Measurements from ENCODE around the gene CDK13.

Gene CDK13

DNA sequence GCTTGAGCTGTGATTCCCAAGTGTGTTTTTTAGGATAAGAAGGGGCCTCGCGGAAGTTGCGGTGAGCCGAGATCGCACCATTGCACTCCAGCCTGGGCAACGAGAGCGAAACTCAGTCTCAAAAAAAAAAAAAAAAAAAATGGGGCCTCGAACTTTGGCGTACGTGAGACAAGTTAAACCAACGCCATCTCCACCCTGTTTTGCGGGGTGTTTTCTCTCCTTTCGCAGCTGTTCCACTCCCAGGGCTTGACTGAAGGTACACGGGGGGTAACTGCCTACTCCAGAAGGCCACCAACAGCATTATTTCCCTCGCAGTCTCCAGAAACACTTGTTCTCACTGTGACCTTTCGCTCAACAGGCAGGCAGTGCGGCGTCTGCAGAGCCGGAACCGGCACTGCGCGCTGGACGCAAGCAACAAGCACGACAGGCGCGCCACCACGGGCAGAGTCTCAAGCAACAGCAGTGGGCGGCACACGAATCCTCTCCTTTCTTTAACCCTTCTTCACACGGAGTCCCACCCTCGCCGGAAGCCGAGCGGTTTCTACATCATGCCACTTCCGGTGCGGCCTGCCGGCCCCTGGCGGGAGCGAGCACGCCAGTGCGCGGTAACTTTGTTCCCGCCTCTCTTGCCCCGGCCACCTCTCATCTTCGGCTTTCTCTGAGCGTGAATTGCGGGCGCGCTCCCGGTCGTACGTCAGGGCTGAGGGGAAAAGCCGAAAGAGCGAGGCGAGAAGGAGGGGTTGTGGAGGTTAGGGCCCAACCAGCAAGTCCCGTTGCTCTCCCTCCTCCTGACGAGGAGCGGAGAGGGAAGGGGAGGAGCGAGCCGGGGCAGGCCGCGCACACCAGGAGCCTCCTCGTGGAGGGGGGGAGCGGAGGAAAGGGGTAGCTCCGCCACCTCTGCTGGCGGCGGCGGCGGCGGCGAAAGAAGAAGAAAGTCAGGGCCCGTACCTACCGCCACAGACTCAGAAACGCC, 814 bp upstream of the CDK13 start:
- peak; percentile 95 for DNase-seq (ENCODE audit: low read depth)

DNA sequence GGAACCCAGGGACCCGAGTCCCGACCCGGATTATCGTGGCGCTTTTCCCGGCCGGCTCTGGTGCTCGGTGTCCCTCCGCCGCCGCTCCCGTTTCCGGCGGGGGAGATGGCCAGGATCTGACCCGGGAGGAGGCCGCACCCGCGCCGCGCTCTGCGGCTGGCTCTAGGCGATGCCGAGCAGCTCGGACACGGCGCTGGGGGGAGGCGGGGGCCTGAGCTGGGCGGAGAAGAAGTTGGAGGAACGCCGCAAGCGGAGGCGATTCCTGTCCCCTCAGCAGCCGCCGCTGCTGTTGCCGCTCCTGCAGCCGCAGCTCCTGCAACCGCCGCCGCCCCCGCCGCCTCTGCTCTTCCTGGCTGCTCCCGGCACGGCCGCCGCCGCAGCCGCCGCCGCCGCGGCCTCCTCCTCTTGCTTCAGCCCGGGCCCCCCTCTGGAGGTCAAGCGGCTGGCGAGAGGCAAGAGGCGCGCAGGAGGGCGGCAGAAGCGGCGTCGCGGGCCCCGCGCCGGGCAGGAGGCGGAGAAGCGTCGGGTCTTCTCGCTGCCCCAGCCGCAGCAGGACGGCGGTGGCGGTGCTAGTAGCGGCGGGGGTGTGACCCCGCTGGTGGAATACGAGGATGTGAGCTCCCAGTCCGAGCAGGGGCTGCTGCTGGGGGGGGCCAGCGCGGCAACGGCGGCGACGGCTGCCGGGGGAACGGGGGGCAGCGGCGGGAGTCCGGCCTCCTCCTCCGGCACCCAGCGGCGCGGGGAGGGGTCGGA, 593 bp downstream of the CDK13 start:
- DNase-seq (ENCODE audit: low read depth) = peak; percentile 12

DNA sequence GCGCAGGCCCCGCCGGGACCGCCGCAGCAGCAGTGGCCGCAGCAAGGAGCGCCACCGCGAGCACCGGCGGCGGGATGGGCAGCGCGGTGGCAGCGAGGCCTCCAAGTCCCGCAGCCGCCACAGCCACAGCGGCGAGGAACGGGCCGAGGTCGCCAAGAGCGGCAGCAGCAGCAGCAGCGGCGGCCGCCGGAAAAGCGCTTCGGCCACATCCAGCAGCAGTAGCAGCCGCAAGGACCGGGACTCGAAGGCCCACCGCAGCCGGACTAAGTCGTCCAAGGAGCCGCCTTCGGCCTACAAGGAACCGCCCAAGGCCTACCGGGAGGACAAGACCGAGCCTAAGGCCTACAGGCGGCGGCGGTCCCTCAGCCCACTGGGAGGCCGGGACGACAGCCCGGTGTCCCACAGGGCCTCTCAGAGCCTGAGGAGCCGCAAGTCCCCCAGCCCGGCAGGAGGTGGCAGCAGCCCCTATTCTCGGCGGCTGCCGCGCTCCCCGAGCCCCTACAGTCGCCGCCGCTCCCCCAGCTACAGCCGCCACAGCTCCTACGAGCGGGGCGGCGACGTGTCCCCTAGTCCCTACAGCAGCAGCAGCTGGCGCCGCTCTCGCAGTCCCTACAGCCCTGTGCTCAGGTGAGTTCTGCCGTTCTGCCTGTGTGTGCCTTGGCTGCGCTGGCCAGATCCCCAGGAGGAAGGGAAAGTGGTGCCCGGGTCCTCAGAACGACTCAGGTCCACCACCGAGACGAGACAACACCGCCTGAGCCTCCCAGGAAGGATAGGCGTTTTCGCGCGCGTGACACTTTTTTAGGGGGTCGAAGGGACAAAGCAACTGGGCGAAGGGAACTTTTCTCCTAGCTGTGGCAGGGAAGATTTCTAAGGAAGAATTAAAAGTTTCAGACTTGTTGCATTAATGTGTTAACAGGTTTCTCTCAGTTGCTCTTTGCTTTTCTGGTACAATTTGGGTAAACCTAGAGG, 1.5 kb downstream of the CDK13 start:
- DNase-seq (ENCODE audit: low read depth) = peak; percentile 56

DNA sequence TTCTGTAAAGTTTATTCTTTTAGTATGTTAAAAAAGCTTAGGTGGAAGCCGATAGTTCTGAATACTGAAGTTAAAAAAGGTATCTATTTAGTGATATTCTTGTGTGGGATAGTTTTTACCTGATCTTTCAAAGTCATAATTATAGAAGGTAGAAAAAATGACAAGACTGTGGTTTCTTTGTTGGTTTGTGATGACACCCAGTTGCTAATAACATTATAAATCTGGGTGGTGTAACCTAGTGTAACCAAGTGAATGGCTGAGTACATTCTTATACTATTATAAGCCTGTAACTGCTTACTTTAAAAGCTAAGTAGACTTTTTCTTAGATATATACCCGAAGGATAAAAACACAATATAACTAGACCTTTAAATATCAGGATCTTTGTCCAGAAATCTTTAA, 2.3 kb downstream of the CDK13 start:
- no peak for DNase-seq (ENCODE audit: low read depth)

DNA sequence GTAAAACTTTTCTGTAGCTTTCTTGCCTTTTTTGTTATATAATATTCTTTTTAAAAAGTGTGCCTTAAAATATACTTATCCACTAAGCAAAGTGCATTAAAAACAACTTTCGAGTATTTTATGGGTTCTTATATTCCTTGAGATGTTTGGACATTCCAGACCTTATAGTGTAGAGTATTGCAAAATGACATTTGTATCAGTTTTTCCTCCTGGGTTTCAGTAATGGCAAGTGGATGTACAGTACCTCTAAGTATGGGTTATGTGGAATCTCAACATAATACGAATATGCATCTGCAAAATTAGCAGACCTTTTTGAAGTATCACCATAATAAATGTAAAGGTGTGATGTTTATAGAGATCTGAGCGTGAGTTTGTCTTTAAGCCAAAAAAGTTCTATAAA, 2.7 kb downstream of the CDK13 start:
- no peak for DNase-seq (ENCODE audit: low read depth)

DNA sequence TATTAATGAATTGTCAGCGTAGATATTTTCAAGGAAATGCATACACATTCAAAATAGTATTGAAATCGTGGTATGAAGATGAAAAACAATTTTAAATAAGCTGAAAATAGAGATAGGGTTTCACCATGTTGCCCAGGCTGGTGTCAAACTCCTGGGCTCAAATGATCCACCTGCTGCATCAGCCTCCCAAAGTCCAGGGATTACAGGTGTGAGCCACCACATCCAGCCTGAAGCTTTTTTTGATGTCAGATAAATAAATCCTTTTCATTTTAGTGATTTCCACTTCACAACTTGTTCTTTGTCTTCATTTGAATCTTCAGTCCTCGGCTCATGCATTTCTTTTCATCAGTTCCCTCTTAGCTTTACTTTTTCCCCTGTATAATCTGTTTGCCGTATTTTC, 4.6 kb downstream of the CDK13 start:
- DNase-seq (ENCODE audit: low read depth) = no peak

DNA sequence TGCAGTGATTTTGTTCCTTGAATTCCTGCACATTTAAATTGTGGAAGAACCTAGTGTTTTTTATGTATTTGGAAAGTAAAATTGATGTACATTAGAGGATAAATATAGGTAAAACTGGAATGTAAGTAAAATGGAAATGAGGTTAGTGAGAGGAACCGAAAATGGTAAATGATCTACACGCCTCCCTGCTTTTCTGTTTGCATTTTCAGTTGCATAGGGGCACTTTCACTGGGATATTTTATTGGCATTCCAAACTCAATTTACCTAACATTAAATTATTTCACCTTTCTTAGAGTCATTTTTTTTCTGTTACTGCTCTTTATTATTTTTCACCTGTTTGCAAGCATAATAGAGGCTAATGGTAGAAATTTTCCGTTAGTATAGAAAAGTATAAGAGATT, 8.0 kb downstream of the CDK13 start:
- DNase-seq (ENCODE audit: low read depth) = no peak

DNA sequence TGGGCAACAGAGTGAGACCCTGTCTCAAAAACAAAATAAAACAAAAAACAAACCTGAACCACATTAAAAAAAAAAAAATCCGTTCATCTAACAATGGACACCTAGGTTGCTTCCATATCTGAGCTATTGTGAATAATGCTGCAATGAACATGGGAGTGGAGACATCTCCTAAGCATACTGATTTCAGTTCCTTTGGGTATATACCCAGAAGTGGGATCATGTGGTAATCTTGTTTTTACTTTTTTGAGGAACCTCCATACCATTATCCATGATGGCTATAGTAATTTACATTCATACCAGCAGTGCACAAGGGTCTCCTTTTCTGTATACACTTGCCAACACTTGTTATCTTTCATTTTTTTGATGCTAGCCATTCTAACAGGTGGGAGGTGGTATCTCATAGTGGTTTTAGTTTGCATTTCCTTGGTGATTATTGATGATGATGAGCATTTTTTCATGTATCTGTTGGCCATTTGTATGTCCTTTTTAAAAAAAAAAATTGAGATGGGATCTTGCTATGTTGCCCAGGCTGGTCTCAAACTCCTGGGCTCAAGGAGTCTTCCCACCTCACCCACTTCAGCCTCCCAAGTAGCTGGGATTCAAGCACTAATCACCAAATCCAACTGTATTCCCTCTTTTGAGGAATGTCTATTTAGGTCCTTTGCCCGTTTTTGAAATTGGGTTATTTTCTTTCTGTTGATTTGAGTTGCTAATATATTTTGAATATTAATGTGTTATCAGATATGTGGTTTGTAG, 17.5 kb downstream of the CDK13 start:
- no peak for DNase-seq (ENCODE audit: low read depth)

DNA sequence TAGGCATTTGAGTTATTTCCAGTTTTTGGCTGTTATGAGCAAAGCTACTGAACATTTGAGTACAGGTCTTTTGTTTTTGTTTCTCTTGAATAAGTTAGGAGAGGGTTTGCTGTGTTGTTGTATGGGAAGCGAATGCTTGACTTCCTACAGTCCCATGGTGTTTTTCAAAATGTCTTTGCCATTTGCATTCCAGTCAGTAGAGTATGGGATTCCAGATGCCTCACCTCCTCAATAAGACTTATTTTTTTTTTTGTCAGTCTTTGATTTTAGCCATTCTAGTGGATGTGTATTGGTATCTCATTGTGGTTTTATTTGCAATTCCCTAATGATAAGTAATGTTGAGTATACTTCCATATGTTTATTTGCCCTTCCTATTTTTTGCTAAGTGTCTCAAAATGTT, 19.4 kb downstream of the CDK13 start:
- no peak for DNase-seq (ENCODE audit: low read depth)

DNA sequence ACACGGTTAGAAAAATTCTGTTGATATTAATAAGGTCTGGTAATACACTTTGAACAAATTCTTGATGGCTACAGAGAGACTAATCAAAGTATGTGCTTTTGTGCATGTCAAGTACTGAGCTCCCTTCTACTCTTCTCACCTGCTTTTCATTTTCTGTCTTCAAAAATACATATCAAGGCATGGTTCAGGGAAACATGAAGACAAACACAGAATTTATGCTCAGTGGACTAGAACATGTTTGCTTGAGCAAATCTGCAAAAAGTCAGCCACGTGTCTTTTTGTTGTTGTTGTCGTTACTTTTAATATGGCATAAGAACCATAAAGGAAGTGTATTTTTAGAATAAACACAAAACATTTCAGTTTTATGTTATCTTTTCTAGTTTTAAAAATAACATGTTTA, 21.9 kb downstream of the CDK13 start:
- DNase-seq (ENCODE audit: low read depth) = no peak

DNA sequence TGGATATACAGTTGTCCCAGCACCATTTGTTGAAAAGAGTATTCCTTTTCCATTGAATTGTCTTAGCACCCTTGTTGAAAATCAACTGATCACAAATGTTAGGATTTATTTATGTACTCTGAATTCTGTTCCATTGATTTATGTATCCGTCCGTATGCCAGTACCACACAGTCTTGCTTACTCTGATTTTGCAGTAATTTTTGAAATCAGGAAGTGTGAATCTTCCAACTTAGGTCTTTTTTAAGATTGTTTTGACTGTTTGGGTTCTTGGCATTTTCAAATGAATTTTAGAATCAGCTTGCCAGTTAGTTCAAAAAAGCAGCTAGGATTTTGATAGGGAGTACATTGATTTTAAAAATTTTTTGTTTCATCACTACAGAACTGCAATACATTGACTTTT, 23.7 kb downstream of the CDK13 start:
- DNase-seq (ENCODE audit: low read depth) = no peak

DNA sequence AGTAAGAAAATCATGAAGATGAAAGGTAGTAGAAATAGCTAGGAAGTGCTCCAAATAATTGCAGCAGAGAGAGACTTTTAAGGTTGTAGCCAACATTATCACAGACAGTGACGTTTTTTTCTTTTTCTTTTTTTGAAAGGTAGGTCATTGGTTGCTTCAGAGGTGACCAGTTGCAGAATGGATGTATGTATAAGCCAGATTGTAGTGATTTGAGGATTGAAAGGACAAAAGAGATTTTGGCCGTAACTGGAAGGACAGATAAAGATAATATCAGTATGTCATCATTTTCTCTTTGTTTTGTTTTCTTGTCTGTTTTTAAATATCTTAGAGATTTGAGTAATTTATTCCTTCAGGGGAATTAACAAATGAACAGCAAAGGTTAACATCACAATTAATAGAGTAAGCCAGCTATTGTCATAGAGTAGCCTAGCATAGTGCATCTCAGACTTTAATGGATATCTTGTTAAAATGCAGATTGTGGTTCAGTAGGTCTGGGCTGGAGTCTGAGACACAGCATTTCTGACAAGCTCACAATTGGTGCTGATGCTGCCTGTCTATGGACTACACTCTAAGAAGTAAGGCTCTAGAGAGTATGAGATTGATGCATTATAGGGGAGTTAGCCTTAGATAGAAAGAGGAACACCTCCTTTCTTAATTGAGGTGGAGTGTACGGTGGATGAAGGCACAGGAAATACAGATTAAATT, 28.3 kb downstream of the CDK13 start:
- no peak for DNase-seq (ENCODE audit: low read depth)

DNA sequence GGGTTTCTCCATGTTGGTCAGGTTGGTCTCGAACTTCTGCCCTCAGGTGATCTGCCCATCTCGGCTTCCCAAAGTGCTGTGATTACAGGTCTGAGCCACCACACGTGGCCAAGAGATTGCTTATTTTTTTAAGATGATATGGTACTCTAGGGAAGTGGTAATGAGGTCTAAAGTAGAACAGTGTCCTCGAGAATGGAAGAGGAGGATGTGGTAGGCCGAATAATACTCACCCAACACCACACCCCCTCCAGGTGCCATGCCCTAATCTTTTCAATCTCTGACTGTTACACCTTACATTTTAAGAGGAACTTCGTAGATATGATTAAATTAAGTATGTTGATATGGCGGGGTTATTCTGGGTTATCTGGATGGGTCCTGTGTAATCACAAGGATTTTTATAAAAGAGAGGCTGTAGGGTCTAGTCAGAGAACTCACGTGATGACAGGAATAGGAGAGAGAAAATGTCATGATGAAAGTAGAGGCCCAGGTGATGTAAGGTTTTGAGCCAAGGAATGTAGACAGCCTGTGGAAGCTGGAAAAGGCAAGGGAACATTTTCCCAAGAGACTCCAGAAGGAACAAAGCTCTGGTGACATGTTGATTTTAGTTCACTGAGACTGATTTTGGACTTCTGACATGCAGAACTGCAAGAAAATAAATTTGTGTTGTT, 29.5 kb downstream of the CDK13 start:
- DNase-seq (ENCODE audit: low read depth) = no peak

DNA sequence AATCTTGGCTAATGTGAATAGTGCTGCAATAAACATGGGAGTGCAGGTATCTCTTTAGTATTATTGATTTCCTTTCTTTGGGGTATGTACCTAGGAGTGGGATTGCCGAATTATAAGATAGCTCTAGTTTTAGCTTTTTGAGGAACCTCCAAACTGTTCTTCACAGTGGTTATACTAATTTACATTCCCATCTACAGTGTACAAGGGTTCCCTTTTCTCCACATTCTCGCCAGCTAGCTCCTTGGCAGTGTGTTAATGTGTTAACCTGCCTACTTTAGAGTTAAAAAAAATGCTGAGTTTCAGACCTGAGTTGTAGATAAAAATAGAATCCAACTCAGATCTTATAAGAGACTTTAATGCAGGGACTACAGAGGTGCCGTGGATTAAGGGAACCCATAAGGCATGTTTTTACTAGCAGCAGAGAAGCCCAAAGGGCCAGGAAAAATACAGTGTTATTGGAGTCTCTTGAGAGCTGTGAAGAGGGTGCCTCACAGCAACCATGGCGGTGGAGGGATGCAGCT, 35.4 kb downstream of the CDK13 start:
- no peak for DNase-seq (ENCODE audit: low read depth)

DNA sequence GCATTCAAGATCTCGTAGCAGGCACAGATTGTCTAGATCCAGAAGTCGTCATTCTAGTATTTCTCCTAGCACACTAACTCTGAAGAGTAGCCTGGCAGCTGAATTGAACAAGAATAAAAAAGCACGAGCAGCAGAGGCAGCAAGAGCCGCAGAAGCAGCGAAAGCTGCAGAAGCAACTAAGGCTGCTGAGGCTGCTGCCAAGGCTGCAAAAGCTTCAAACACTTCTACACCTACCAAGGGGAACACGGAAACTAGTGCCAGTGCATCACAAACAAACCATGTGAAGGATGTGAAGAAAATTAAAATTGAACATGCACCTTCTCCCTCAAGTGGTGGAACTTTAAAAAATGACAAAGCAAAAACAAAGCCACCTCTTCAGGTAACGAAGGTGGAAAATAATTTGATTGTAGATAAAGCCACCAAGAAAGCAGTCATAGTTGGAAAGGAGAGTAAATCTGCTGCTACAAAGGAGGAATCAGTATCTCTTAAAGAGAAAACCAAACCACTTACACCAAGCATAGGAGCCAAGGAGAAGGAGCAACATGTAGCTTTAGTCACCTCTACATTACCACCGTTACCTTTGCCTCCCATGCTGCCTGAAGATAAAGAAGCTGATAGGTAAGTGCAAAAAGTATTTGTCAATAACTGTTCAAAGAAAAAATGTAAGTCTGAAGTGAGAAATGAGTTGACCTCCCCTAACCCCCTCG, 37.7 kb downstream of the CDK13 start:
- DNase-seq (ENCODE audit: low read depth) = no peak

DNA sequence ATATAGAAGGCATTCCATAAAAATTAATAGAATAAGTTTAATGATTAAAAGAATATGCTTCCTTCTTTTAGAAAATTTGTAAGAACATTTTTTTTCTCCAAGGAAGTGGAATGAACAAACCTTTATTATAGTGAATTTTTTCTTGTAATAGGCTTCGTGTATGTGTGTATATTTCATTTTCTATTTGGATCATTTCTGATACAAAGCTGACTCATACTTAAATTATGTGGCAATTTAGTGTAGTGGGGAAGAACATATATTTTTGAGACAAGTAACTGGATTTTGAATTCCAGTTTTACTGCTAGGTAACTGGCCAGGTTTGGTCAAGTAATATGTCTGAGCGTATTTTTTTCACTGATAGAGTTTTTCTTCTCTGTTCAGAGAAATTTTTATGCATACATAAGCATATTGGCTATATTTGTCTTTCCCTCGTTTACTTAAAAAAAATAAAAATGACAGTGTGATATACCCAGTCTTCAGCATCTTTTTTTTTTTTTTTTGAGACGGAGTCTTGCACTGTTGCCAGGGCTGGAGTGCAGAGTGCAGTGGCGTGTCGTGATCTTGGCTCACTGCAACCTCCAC, 50.8 kb downstream of the CDK13 start:
- DNase-seq (ENCODE audit: low read depth) = no peak

DNA sequence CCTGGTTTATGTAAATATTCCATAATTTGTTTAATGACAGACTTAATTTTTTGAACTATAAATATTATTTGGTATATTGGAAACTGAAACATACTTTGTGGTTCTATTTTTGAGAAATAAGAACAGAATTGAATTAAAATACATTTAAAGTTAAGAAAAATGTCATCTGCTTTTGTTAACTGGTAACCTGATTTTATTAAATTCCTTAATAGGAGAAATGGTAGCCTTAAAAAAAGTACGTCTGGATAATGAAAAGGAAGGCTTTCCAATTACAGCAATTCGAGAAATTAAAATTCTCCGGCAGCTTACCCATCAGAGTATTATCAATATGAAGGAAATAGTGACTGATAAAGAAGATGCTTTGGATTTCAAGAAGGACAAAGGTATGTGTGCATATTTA, 51.6 kb downstream of the CDK13 start:
- no peak for DNase-seq (ENCODE audit: low read depth)

DNA sequence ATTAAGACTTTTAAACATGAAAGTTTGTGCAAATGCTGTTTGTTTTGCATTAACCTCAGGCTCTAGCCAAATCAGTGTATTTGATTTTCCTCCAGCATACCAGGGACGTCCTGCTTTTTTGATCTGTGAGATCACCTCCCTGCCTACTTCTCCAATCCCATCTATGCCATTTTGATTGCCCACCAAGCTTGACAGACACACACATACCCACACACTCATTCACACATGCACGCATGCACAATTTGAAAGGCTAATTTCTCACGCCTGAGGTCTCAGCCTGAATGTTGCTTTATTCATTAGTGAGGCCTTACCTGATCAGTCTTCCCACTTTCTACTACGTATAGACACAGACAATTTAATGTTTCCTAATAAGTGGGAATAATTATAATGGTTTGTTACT, 53.5 kb downstream of the CDK13 start:
- no peak for DNase-seq (ENCODE audit: low read depth)

All from activated gamma-delta T cell treated with anti-CD3 and anti-CD28 coated beads, Interleukin-2, amount 50 U/mL, for 16 hours (primary cell).